Activated B cell treated with CpG ODN at 0.5 μM for 24 hours (primary cell): Measurements from ENCODE around the gene PRKCB. TPM values are rescaled to one million over a fixed set of nuclear protein-coding genes. Genes with fewer than 3 reads are reported as not detected.

Source experiments
- ATAC-seq: fragments of 200-7000 bp; cut with Tn5 transposase; one replicate; pipeline ENCODE4 v1.10.0; 2021; ENCODE audit warnings: low read depth, mild to moderate bottlenecking, moderate library complexity
- CTCF ChIA-PET: fragments of 350-600 bp; sonication (Branson Sonifier 250); formaldehyde crosslinking; loops from one replicate; lab custom pipeline; 2021; ENCODE audit warnings: antibody characterized with exemption; lab: Charles Lee
- POLR2A ChIA-PET: fragments of 350-600 bp; sonication (Branson Sonifier 250); formaldehyde crosslinking; loops from one replicate; lab custom pipeline; 2021; ENCODE audit warnings: antibody characterized with exemption; lab: Charles Lee
- DNase-seq: peaks from one replicate; pipeline ENCODE4 v3.0.0; 2022
- H3K27ac Mint-ChIP-seq: one replicate; pipeline ENCODE4 v1.8.0; 2020; ENCODE audit warnings: mixed read lengths
- H3K27me3 Mint-ChIP-seq: one replicate; pipeline ENCODE4 v1.8.0; 2021; ENCODE audit warnings: mixed read lengths
- H3K36me3 Mint-ChIP-seq: one replicate; pipeline ENCODE4 v1.8.0; 2021; ENCODE audit warnings: low read depth, mixed read lengths
- H3K4me1 Mint-ChIP-seq: one replicate; pipeline ENCODE4 v1.8.0; 2021; ENCODE audit warnings: mixed read lengths
- H3K4me3 Mint-ChIP-seq: one replicate; pipeline ENCODE4 v1.8.0; 2020; ENCODE audit warnings: mild to moderate bottlenecking, mixed read lengths
- H3K9me3 Mint-ChIP-seq: one replicate; pipeline ENCODE4 v1.8.0; 2020; ENCODE audit warnings: mixed read lengths
- CTCF ChIP-seq: fragments of 200-600 bp; IDR thresholded peaks from one replicate; pipeline ENCODE4 v1.8.0; 2022; ENCODE audit warnings: antibody characterized with exemption, mild to moderate bottlenecking
- intact Hi-C: fragments of 100-400 bp; cut with micrococcal nuclease; formaldehyde crosslinking; loops from one replicate; pipeline ENCODE4 v1.15.1; 2024
- total RNA-seq: library from RNA; stranded (reverse); gene quantifications from 2 replicates; pipeline ENCODE4 v1.2.3, GENCODE V29; 2022

The PRKCB gene
- total RNA-seq, 1 donor from 2014 or later, result 146 TPM

GRCh38 chr16:23901178-23902033 is 65.6 kb downstream of the PRKCB start:
- ATAC-seq (no peak), DNase-seq (no peak)
- intact Hi-C loops, result no loop called here
- CTCF ChIA-PET, result interaction anchor here (1.0 kb wide), 1 partner anchor 98 kb away, joined by 4 read pairs; no protein-coding TSS in a partner anchor
- POLR2A ChIA-PET, result interaction anchor here (0.6 kb wide), 1 partner anchor 55 kb away, joined by 11 read pairs; no protein-coding TSS in a partner anchor
- peaks cover 13% of the 10 kb centered on the region for H3K36me3 Mint-ChIP-seq
- H3K9me3 Mint-ChIP-seq, result no peaks in the 10 kb centered on the region
- no peaks in the 10 kb centered on the region for H3K27me3 Mint-ChIP-seq
- H3K4me3 Mint-ChIP-seq, result peak overlapping the region; percentile 29
- no peak for TF ChIP-seq CTCF
- peak overlapping the region; percentile 77 for H3K27ac Mint-ChIP-seq
- peaks cover 91% of the 10 kb centered on the region for H3K4me1 Mint-ChIP-seq

GRCh38 chr16:23902034-23902747 is 66.4 kb downstream of the PRKCB start:
- ChIA-PET CTCF (interaction anchor here (1.0 to 3.0 kb wide), 2 partner anchors 99 to 108 kb away, joined by 4 to 12 read pairs; no protein-coding TSS in a partner anchor), POLR2A (interaction anchor here (0.7 to 1.3 kb wide), 4 partner anchors 14 to 42 kb away, joined by 3 to 9 read pairs (median 3); no protein-coding TSS in a partner anchor)
- DNase-seq (no peak), ATAC-seq (no peak)
- H3K27ac Mint-ChIP-seq, result peak overlapping the region; percentile 77
- H3K9me3 Mint-ChIP-seq, result no peaks in the 10 kb centered on the region
- no peaks in the 10 kb centered on the region for H3K27me3 Mint-ChIP-seq
- intact Hi-C loops, result no loop called here
- peaks cover 8% of the 10 kb centered on the region for H3K36me3 Mint-ChIP-seq
- TF ChIP-seq CTCF, result no peak
- H3K4me3 Mint-ChIP-seq, result no peak overlapping the region
- peaks cover 91% of the 10 kb centered on the region for H3K4me1 Mint-ChIP-seq

- POLR2A ChIA-PET, result interaction anchor here (0.7 to 1.6 kb wide), 6 partner anchors 11 to 41 kb away, joined by 3 to 9 read pairs (median 3); no protein-coding TSS in a partner anchor
- peak overlapping the region; percentile 75 for H3K27ac Mint-ChIP-seq
- DNase-seq (no peak), ATAC-seq (no peak)
- TF ChIP-seq CTCF, result no peak
- no peaks in the 10 kb centered on the region for H3K9me3 Mint-ChIP-seq
- peaks cover 92% of the 10 kb centered on the region for H3K4me1 Mint-ChIP-seq
- CTCF ChIA-PET, result interaction anchor here (1.5 to 3.0 kb wide), 3 partner anchors 63 to 107 kb away, joined by 3 to 12 read pairs (median 8); no protein-coding TSS in a partner anchor
- H3K36me3 Mint-ChIP-seq, result peaks cover 7% of the 10 kb centered on the region
- no peaks in the 10 kb centered on the region for H3K27me3 Mint-ChIP-seq
- intact Hi-C loops, result no loop called here
- peak overlapping the region; percentile 12 for H3K4me3 Mint-ChIP-seq
Measured at GRCh38 chr16:23902748-23903414, 67.1 kb downstream of the PRKCB start.

- CTCF ChIA-PET, result interaction anchor here (1.4 to 3.0 kb wide), 2 partner anchors 27 to 105 kb away, joined by 4 to 12 read pairs; no protein-coding TSS in a partner anchor
- H3K4me3 Mint-ChIP-seq, result no peak overlapping the region
- no peaks in the 10 kb centered on the region for H3K27me3 Mint-ChIP-seq
- DNase-seq, result no peak
- peaks cover 94% of the 10 kb centered on the region for H3K4me1 Mint-ChIP-seq
- TF ChIP-seq CTCF, result no peak
- POLR2A ChIA-PET, result interaction anchor here (1.2 kb wide), 1 partner anchor 12 kb away, joined by 3 read pairs; no protein-coding TSS in a partner anchor
- peak overlapping the region; percentile 6 for H3K27ac Mint-ChIP-seq
- no peak for ATAC-seq
- intact Hi-C loops, result no loop called here
- peaks cover 15% of the 10 kb centered on the region for H3K36me3 Mint-ChIP-seq
- H3K9me3 Mint-ChIP-seq, result no peaks in the 10 kb centered on the region
Measured at GRCh38 chr16:23905027-23905426, 69.2 kb downstream of the PRKCB start.
